ENCODE results near the gene TOMM20. TPM values are rescaled to one million over a fixed set of nuclear protein-coding genes. Genes with fewer than 3 reads are reported as not detected.

The TOMM20 gene
- total and polyA plus RNA-seq, 2 of the 8 experiments (the other 6 are each of a cell fraction or from before 2014, with no cell fraction given) = 71.4 to 168 TPM

- Histone ChIP-seq H3K4ac (replicated peaks; ENCODE audit: insufficient read length, low read depth, low read length) (no peak overlapping the region), H3K23me2 (ENCODE audit: low read depth, low read length) (no peaks in the 10 kb centered on the region; the same call in 1 of the 2 replicates), H3K36me3 (ENCODE audit: control insufficient read depth in 2 of 4, insufficient read depth in 4 of 4, low read length in 3 of 4) (no peaks in the 10 kb centered on the region), H2BK120ac (replicated peaks; ENCODE audit: low read depth, low read length) (no peak overlapping the region), H2BK12ac (ENCODE audit: low read depth, low read length) (no peak overlapping the region), H2BK5ac (ENCODE audit: low read depth, low read length) (no peak overlapping the region), H4K8ac (ENCODE audit: extremely low read depth, insufficient read depth, low read length) (no peak overlapping the region), H3K9ac (replicated peaks in 1 of 4; ENCODE audit: extremely low read depth in 1 of 4, low read depth in 3 of 4, low read length in 3 of 4) (no peak overlapping the region), H3K14ac (ENCODE audit: insufficient read length) (no peak overlapping the region), H3K4me3 (ENCODE audit: extremely low read depth in 1 of 4, insufficient read depth in 2 of 4, low read depth in 3 of 4, low read length in 4 of 4) (no peak overlapping the region), H3K27me3 (replicated peaks in 1 of 4; ENCODE audit: control insufficient read depth in 3 of 4, extremely low read depth in 1 of 4, insufficient read depth in 3 of 4, low read length in 3 of 4) (no peaks in the 10 kb centered on the region), H3K27ac (ENCODE audit: low read depth, low read length) (no peak overlapping the region), H3K79me2 (ENCODE audit: control insufficient read depth in 1 of 2, insufficient read depth in 2 of 2, low read length in 2 of 2) (no peaks in the 10 kb centered on the region), H3K79me1 (ENCODE audit: low read depth, low read length) (no peaks in the 10 kb centered on the region), H3K18ac (ENCODE audit: extremely low read depth, low read length) (no peak overlapping the region), H3K4me2 (ENCODE audit: insufficient read depth in 1 of 2, low read depth in 2 of 2, low read length in 2 of 2) (no peak overlapping the region), H2AFZ (ENCODE audit: low read length) (no peak overlapping the region), H3K4me1 (replicated peaks in 1 of 4; ENCODE audit: control insufficient read depth in 3 of 4, insufficient read depth in 4 of 4, low read length in 3 of 4) (peaks cover 0 to 11% (median 9%) of the 10 kb centered on the region in 4 experiments; a peak in 6 of 7 replicates), H4K91ac (replicated peaks; ENCODE audit: insufficient read length, low read length) (no peak overlapping the region), H4K20me1 (replicated peaks in 1 of 2; ENCODE audit: control insufficient read depth in 1 of 2, insufficient read depth in 2 of 2, low read length in 2 of 2) (peaks cover 0 to 2% of the 10 kb centered on the region in 2 experiments), H3K9me3 (ENCODE audit: insufficient read depth in 2 of 2, low read depth in 1 of 2, low read length in 1 of 2) (no peaks in the 10 kb centered on the region), H3K23ac (ENCODE audit: insufficient read length) (no peak overlapping the region), H4K5ac (ENCODE audit: insufficient read length, low read depth, low read length) (no peak overlapping the region), H2BK20ac (ENCODE audit: low read length) (no peak overlapping the region), H3K56ac (replicated peaks; ENCODE audit: insufficient read length, low read depth, low read length) (no peak overlapping the region), H2BK15ac (ENCODE audit: low read length) (peak overlapping the region; percentile 63; the same call in 1 of the 2 replicates), H2AK5ac (ENCODE audit: low read depth, low read length) (no peak overlapping the region)
- DNase-seq (ENCODE audit: low read depth in 1 of 2, low spot score in 2 of 2) (no peak), FAIRE-seq (no peak)
- CTCF ChIA-PET (ENCODE audit: partially characterized antibody) = interaction anchor here (1.1 to 8.5 kb wide), 4 partner anchors 10 to 596 kb away, joined by 3 to 68 read pairs (median 7); no protein-coding TSS in a partner anchor
- WGBS, 2 experiments (ENCODE audit: extremely low coverage in 1 of 2, insufficient coverage in 1 of 2, insufficient read length in 1 of 2, insufficient replicate concordance in 2 of 2, low coverage in 1 of 2, low lambda C conversion rate in 2 of 2, missing lambda C conversion rate in 1 of 2) = 86% methylated on average over 6 of the region's 6 CpGs; no CpG with 5 or more reads in 1 of the 2 experiments
- POLR2A ChIA-PET (ENCODE audit: partially characterized antibody) = interaction anchor here (0.7 to 1.1 kb wide), 4 partner anchors 12 to 496 kb away, joined by 3 to 5 read pairs (median 3); no protein-coding TSS in a partner anchor
- TF ChIP-seq TBP (IDR thresholded peaks at IDR 0.05; ENCODE audit: low read depth, low read length) (no peak), TEAD4 (IDR thresholded peaks at IDR 0.05; ENCODE audit: low read depth, low read length) (no peak), POU5F1 (IDR thresholded peaks at IDR 0.05; ENCODE audit: low read depth, low read length) (no peak), RNF2 (IDR thresholded peaks at IDR 0.05; ENCODE audit: borderline replicate concordance, low read depth, low read length, missing control alignments, poor library complexity, severe bottlenecking) (no peak), EZH2 (IDR thresholded peaks at IDR 0.05; ENCODE audit: low read depth, low read length, severe bottlenecking) (no peak), BRCA1 (IDR thresholded peaks at IDR 0.05; ENCODE audit: low read depth, low read length) (no peak), RBBP5 (IDR thresholded peaks at IDR 0.05; ENCODE audit: borderline replicate concordance, low read depth, low read length) (no peak), RAD21 (IDR thresholded peaks at IDR 0.05 in 1 of 2, conservative IDR thresholded peaks at IDR 0.05 in 1 of 2; ENCODE audit: low read depth in 2 of 2, low read length in 2 of 2) (no peak), TAF1 (IDR thresholded peaks at IDR 0.05; ENCODE audit: low read depth, low read length) (no peak), ASH2L (IDR thresholded peaks at IDR 0.05; ENCODE audit: low read length) (no peak)
- TF ChIP-seq, protein P1, sequence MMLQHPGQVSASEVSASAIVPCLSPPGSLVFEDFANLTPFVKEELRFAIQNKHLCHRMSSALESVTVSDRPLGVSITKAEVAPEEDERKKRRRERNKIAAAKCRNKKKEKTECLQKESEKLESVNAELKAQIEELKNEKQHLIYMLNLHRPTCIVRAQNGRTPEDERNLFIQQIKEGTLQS (IDR thresholded peaks at IDR 0.05; ENCODE audit: insufficient read depth, low read depth, low read length) = no peak
Observed at GRCh38 chr1:235095938-235096562, 32.6 kb downstream of the TOMM20 start.

Data from H1 (cell line).